Activated T-cell treated with anti-CD3 and anti-CD28 coated beads, Interleukin-2, amount 50 U/mL, for 72 hours (primary cell): Measurements from ENCODE around the gene HEPACAM2. TPM values are rescaled to one million over a fixed set of nuclear protein-coding genes. Genes with fewer than 3 reads are reported as not detected.
A peak's percentile ranks its signal among the peaks of the same experiment; 100 is the strongest.

Experiments
- ATAC-seq, 2 donors: fragments of 150-1000 bp; cut with Tn5 transposase; replicated peaks in 1 of 2; 2 replicates each; pipeline ENCODE4 v1.10.0; 2021; ENCODE audit warnings: moderate library complexity in 2 of 2, mild to moderate bottlenecking in 1 of 2
- DNase-seq, 2 donors: peaks; one replicate each; pipeline ENCODE4 v3.0.0; 2021 to 2022; ENCODE audit warnings: mixed read lengths in 1 of 2
- H3K27ac Mint-ChIP-seq: one replicate; pipeline ENCODE4 v1.8.0; 2022; ENCODE audit warnings: mild to moderate bottlenecking, moderate library complexity, mixed read lengths
- H3K27me3 Mint-ChIP-seq: one replicate; pipeline ENCODE4 v1.8.0; 2022; ENCODE audit warnings: low read depth, mixed read lengths
- H3K36me3 Mint-ChIP-seq, 2 donors: one replicate each; pipeline ENCODE4 v1.8.0; 2022; ENCODE audit warnings: mixed read lengths in 2 of 2, mild to moderate bottlenecking in 1 of 2; ENCODE audit not compliant: insufficient read depth in 2 of 2
- H3K4me1 Mint-ChIP-seq: one replicate; pipeline ENCODE4 v1.8.0; 2022; ENCODE audit warnings: low read depth, mixed read lengths
- H3K4me3 Mint-ChIP-seq, 2 donors: one replicate each; pipeline ENCODE4 v1.8.0; 2022; ENCODE audit warnings: mild to moderate bottlenecking in 2 of 2, mixed read lengths in 2 of 2, moderate library complexity in 2 of 2
- H3K9me3 Mint-ChIP-seq, 2 donors: one replicate each; pipeline ENCODE4 v1.8.0; 2022; ENCODE audit warnings: mixed read lengths in 2 of 2
- total RNA-seq, 2 donors: library from RNA; stranded (reverse); gene quantifications; one replicate each; pipeline ENCODE4 v1.2.3, GENCODE V29; 2022

The HEPACAM2 gene
- total RNA-seq, 2 donors from 2014 or later = not detected

DNA sequence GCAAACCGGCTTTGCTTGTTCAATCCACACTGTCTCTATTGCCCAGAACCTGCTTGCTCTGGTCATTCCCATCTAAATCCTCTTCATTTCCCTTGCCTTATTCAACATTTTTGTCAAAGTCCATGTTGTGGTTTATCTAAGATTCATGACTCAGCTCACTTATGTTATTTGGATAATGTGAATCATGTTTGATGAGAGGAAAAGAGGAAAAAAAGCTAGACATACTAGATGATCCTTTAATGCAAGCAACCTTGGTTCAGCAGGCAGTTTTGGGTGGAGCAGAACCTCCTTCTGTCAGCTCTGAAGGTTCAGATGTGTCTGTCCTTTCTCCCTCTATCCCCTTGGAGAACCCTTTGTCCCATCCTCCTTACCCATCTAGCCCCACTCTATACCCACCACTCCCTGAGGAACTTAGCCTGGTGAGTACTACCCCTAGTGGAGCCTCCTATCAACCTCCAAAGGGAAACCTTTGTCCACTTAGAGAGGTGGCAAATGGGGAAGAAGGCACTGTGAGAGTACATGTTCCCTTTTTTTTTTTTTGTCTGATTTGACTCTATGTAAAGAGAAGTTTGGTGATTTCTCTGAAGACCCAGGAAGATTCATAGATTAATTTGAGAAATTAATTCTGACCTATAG lies 76.0 kb downstream of the HEPACAM2 start:
- H3K27me3 Mint-ChIP-seq = no peaks in the 10 kb centered on the region
- H3K9me3 Mint-ChIP-seq = no peaks in the 10 kb centered on the region
- H3K36me3 Mint-ChIP-seq = peaks cover 1 to 6% of the 10 kb centered on the region in 2 donors
- ATAC-seq (no peak), DNase-seq (no peak)
- no peak overlapping the region for H3K4me3 Mint-ChIP-seq
- peak overlapping the region; percentile 11 for H3K27ac Mint-ChIP-seq
- H3K4me1 Mint-ChIP-seq = peaks cover 35% of the 10 kb centered on the region

DNA sequence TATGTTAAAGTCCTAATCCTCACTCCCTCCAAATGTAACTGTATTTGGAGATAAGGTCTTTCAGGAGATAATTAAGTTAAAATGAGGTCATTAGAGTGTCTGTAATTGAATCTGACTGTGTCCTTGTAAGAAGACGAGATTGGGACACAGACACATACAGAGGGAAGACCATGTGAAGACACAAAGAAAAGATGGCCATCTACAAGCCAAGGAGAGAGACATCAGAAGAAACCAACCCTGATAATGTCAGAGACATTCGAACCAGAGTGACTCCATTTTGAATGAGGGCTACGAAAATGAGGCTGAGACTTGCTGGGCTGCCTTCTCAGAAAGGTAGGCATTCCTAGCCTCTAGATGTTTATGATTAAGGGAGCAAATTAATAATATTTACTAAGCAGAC lies 77.5 kb downstream of the HEPACAM2 start:
- H3K9me3 Mint-ChIP-seq = no peaks in the 10 kb centered on the region
- peak overlapping the region; percentile 85 to 97 for H3K4me3 Mint-ChIP-seq
- H3K27ac Mint-ChIP-seq = peak overlapping the region; percentile 100
- H3K36me3 Mint-ChIP-seq = peaks cover 1 to 6% of the 10 kb centered on the region in 2 donors
- ATAC-seq = no peak
- peaks cover 35% of the 10 kb centered on the region for H3K4me1 Mint-ChIP-seq
- H3K27me3 Mint-ChIP-seq = no peaks in the 10 kb centered on the region
- no peak for DNase-seq

GRCh38 chr7:93148144-93148543 lies 78.1 kb downstream of the HEPACAM2 start, which contains the start of gene SAMD9L:
Gene SAMD9L (minus strand): TSS chr7:93148385. CDS start chr7:93135971, 12,414 bp downstream.
- DNase-seq = peak; percentile 4 to 10
- Mint-ChIP-seq H3K9me3 (no peaks in the 10 kb centered on the region), H3K4me1 (peaks cover 35% of the 10 kb centered on the region), H3K36me3 (peaks cover 4 to 8% of the 10 kb centered on the region in 2 donors), H3K27me3 (no peaks in the 10 kb centered on the region), H3K27ac (peak within 1 kb of the TSS; percentile 100), H3K4me3 (peak within 1 kb of the TSS; percentile 85 to 97)
- ATAC-seq = peak; percentile 66 to 72

GRCh38 chr7:93147363-93147762 lies 78.9 kb downstream of the HEPACAM2 start:
- H3K4me1 Mint-ChIP-seq = peaks cover 35% of the 10 kb centered on the region

DNA sequence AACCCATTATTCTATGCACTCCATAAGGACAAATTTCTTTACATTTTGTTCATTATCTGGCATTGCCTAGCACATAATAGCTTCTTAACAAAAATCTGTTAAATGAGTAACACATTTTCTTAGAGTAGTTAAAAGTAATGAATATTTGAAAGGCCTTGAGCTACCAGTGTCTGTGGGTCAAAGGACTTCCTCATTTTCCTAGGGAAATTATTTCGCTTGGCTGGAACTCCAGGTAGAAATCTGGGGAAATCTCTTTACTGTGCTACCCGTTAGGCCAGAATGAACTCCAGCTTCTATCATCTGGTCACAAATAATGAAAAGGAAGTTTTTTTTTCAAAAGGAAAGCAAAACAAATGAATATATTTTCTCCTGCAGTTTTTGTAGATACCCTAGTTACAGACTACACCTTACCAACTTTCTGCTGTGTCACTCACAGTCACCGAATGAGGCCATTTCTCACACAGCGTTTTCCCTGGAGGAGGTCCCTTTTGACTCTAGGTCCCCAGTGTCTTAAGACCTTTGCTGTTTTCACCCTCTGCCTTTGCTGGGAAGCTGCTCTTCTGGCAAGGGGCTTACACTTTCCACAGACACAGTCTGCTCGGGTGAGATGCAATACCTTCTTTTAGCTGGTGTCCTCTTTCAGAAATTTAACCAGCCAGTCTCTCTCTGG lies 79.7 kb downstream of the HEPACAM2 start:
- Mint-ChIP-seq H3K36me3 (peaks cover 4 to 8% of the 10 kb centered on the region in 2 donors), H3K4me1 (peaks cover 35% of the 10 kb centered on the region), H3K27me3 (no peaks in the 10 kb centered on the region), H3K4me3 (peak overlapping the region; percentile 85 to 96), H3K9me3 (no peaks in the 10 kb centered on the region), H3K27ac (peak overlapping the region; percentile 96)
- peak; percentile 43 to 56 for ATAC-seq
- DNase-seq = peak in 1 of 2 donors; percentile 6

More at GRCh38 chr7:93147363-93147762, 78.9 kb downstream of the HEPACAM2 start:
- DNase-seq (peak; percentile 22 to 32), ATAC-seq (peak; percentile 79 to 86)
- H3K27ac Mint-ChIP-seq = peak overlapping the region; percentile 96
- peak overlapping the region; percentile 85 to 96 for H3K4me3 Mint-ChIP-seq
- H3K9me3 Mint-ChIP-seq = no peaks in the 10 kb centered on the region
- H3K36me3 Mint-ChIP-seq = peaks cover 4 to 8% of the 10 kb centered on the region in 2 donors
- no peaks in the 10 kb centered on the region for H3K27me3 Mint-ChIP-seq

- Mint-ChIP-seq H3K4me3 (peak overlapping the region; percentile 35 to 40), H3K27me3 (no peaks in the 10 kb centered on the region), H3K9me3 (no peaks in the 10 kb centered on the region), H3K27ac (peak overlapping the region; percentile 20), H3K4me1 (peaks cover 35% of the 10 kb centered on the region), H3K36me3 (peaks cover 4 to 8% of the 10 kb centered on the region in 2 donors)
- ATAC-seq (no peak), DNase-seq (no peak)
Observed at GRCh38 chr7:93146036-93146435, 80.2 kb downstream of the HEPACAM2 start.

- no peak overlapping the region for H3K27ac Mint-ChIP-seq
- no peak for ATAC-seq
- peaks cover 35% of the 10 kb centered on the region for H3K4me1 Mint-ChIP-seq
Observed at GRCh38 chr7:93145354-93145753, 80.9 kb downstream of the HEPACAM2 start.

GRCh38 chr7:93142127-93142526 lies 84.1 kb downstream of the HEPACAM2 start:
- Mint-ChIP-seq H3K27me3 (no peaks in the 10 kb centered on the region), H3K36me3 (peaks cover 9 to 11% of the 10 kb centered on the region in 2 donors), H3K27ac (no peak overlapping the region), H3K9me3 (peaks cover 4% of the 10 kb centered on the region in 2 donors), H3K4me3 (no peak overlapping the region), H3K4me1 (peaks cover 15% of the 10 kb centered on the region)
- no peak for DNase-seq
- no peak for ATAC-seq

More at GRCh38 chr7:93145354-93145753, 80.9 kb downstream of the HEPACAM2 start:
- H3K36me3 Mint-ChIP-seq = peaks cover 4 to 8% of the 10 kb centered on the region in 2 donors
- no peaks in the 10 kb centered on the region for H3K27me3 Mint-ChIP-seq
- no peak for DNase-seq
- H3K4me3 Mint-ChIP-seq = no peak overlapping the region
- H3K9me3 Mint-ChIP-seq = no peaks in the 10 kb centered on the region

GRCh38 chr7:93140582-93141191 lies 85.6 kb downstream of the HEPACAM2 start:
- H3K4me3 Mint-ChIP-seq = no peak overlapping the region
- peaks cover 9% of the 10 kb centered on the region in 2 donors for H3K36me3 Mint-ChIP-seq
- H3K9me3 Mint-ChIP-seq = peaks cover 5 to 6% of the 10 kb centered on the region in 2 donors
- DNase-seq (no peak), ATAC-seq (no peak)
- H3K27me3 Mint-ChIP-seq = no peaks in the 10 kb centered on the region
- peaks cover 2% of the 10 kb centered on the region for H3K4me1 Mint-ChIP-seq
- H3K27ac Mint-ChIP-seq = no peak overlapping the region

DNA sequence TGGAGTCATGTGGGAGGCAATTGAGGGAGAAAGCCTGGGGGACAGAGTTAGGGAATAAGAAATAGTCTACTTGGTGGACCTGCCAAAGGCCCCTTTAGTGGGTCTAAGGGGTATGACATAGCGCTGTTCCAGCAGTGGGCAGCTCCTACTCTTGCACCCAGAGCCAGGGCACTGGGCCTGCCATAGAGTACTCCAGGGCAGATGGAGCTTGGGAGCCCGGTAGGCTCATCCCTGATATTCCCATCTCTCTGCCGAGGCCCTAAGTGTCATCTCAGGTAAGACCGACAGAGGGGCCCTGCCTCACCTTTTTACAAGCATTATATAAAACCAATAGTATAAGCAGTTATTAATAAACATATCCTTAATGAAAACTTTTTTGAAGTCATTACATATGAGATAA lies 87.7 kb downstream of the HEPACAM2 start:
- Mint-ChIP-seq H3K36me3 (peaks cover 21 to 26% of the 10 kb centered on the region in 2 donors), H3K9me3 (peaks cover 13 to 15% of the 10 kb centered on the region in 2 donors), H3K4me1 (no peaks in the 10 kb centered on the region), H3K27me3 (no peaks in the 10 kb centered on the region), H3K27ac (no peak overlapping the region), H3K4me3 (no peak overlapping the region)
- no peak for ATAC-seq
- DNase-seq = no peak

Other genes starting within 250 kb of the HEPACAM2 start
- gene SAMD9, start 108.5 kb downstream of the HEPACAM2 start, total RNA-seq = 10 to 100 TPM in 1 of 2 donors, 1 to 10 TPM in 1; 7.1 to 14.6 TPM
- gene SAMD9L, start 78.1 kb downstream of the HEPACAM2 start, total RNA-seq = 10 to 100 TPM; 16.4 to 27.0 TPM
- gene VPS50, start 5.9 kb upstream of the HEPACAM2 start, total RNA-seq = 10 to 100 TPM; 23.4 to 25.7 TPM